HepG2 (cell line): ENCODE measurements around the gene NBPF20.
"Not testable (repeated sequence)": the region's sequence is repeated elsewhere in the genome, so short reads cannot be mapped to it uniquely, and the experiment has no call there.

Source experiments
- AHDC1 ChIP-seq: sonication (generic); formaldehyde crosslinking; IDR thresholded peaks from 2 replicates; pipeline ENCODE4 v1.5.1; 2020; ENCODE audit warnings: mild to moderate bottlenecking, missing genetic modification reagents, borderline replicate concordance
- CEBPB ChIP-seq: IDR thresholded peaks from 2 replicates; pipeline ENCODE4 v1.6.1; 2011; ENCODE audit warnings: low read depth, low read length, improper control_type of control experiment, borderline replicate concordance
- MAX ChIP-seq: IDR thresholded peaks from 2 replicates; pipeline ENCODE4 v1.6.1; 2012; ENCODE audit warnings: inconsistent platforms
- SNAI1 ChIP-seq: sonication (generic); formaldehyde crosslinking; IDR thresholded peaks from 2 replicates; pipeline ENCODE4 v1.5.0; 2020; ENCODE audit warnings: mild to moderate bottlenecking, missing genetic modification reagents, borderline replicate concordance
- TF ChIP-seq, protein P1 (sequence below): sonication (generic); formaldehyde crosslinking; IDR thresholded peaks from 2 replicates; pipeline ENCODE4 v1.5.0; 2020; ENCODE audit warnings: mild to moderate bottlenecking, missing genetic modification reagents, moderate library complexity

GRCh38 chr1:145407266-145407665, 18.1 kb downstream of the NBPF20 start:
- TF ChIP-seq MAX; CEBPB; SNAI1; AHDC1 (CRISPR knock-in tag): not testable (repeated sequence)
- TF ChIP-seq, protein P1, sequence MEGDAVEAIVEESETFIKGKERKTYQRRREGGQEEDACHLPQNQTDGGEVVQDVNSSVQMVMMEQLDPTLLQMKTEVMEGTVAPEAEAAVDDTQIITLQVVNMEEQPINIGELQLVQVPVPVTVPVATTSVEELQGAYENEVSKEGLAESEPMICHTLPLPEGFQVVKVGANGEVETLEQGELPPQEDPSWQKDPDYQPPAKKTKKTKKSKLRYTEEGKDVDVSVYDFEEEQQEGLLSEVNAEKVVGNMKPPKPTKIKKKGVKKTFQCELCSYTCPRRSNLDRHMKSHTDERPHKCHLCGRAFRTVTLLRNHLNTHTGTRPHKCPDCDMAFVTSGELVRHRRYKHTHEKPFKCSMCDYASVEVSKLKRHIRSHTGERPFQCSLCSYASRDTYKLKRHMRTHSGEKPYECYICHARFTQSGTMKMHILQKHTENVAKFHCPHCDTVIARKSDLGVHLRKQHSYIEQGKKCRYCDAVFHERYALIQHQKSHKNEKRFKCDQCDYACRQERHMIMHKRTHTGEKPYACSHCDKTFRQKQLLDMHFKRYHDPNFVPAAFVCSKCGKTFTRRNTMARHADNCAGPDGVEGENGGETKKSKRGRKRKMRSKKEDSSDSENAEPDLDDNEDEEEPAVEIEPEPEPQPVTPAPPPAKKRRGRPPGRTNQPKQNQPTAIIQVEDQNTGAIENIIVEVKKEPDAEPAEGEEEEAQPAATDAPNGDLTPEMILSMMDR: not testable (repeated sequence)
